ENCODE data around the gene TMEM267.

- TF ChIP-seq CTCF (IDR thresholded peaks at IDR 0.05) (no peak), POLR2A (IDR thresholded peaks at IDR 0.05) (no peak)
Measured at GRCh38 chr5:43485406-43485805, 1.7 kb upstream of the TMEM267 start.

Measured in ovary (tissue), 3 donors.